Epithelial cell of proximal tubule (primary cell): Measurements from ENCODE around the gene ZDHHC8. TPM values are rescaled to one million over a fixed set of nuclear protein-coding genes. Genes with fewer than 3 reads are reported as not detected.

Experiments used
- DNase-seq: peaks from one replicate; pipeline ENCODE4 v3.0.0-alpha.2; 2011; ENCODE audit warnings: low read depth
- H3K4me3 ChIP-seq: 2 replicates; pipeline ENCODE4 v1.5.1; 2011; ENCODE audit warnings: low read depth, mild to moderate bottlenecking, low read length
- CTCF ChIP-seq: conservative IDR thresholded peaks from 2 replicates; pipeline ENCODE4 v1.5.1; 2012; ENCODE audit warnings: low read depth, mild to moderate bottlenecking, low read length
- total RNA-seq: library from RNA; depleted of rRNA; stranded (reverse); fragments of >200 nt; gene quantifications from 2 replicates; pipeline ENCODE4 v1.2.3, GENCODE V29; 2015

The ZDHHC8 gene
- total RNA-seq, 1 donor from 2014 or later: 37.8 TPM

GRCh38 chr22:20111689-20112622 lies 19.6 kb upstream of the ZDHHC8 start:
- no peak for TF ChIP-seq CTCF
- DNase-seq: no peak
- H3K4me3 ChIP-seq: no peak overlapping the region

- DNase-seq: no peak
- H3K4me3 ChIP-seq: no peak overlapping the region
- no peak for TF ChIP-seq CTCF
Measured at GRCh38 chr22:20112623-20113511, 18.7 kb upstream of the ZDHHC8 start.

GRCh38 chr22:20113551-20114310 lies 17.9 kb upstream of the ZDHHC8 start:
- no peak for DNase-seq

GRCh38 chr22:20114506-20115475 lies 16.8 kb upstream of the ZDHHC8 start:
- H3K4me3 ChIP-seq: no peak overlapping the region
- DNase-seq: no peak
- no peak for TF ChIP-seq CTCF

More at GRCh38 chr22:20113551-20114310, 17.9 kb upstream of the ZDHHC8 start:
- no peak for TF ChIP-seq CTCF
- H3K4me3 ChIP-seq: no peak overlapping the region

- TF ChIP-seq CTCF: no peak
- H3K4me3 ChIP-seq: peak within 1 kb of the TSS; percentile 95
- DNase-seq: no peak
Measured at GRCh38 chr22:20115691-20116375, 15.8 kb upstream of the ZDHHC8 start, which contains the start of gene RANBP1. Gene RANBP1, plus strand, starts transcription at chr22:20116104. Its CDS starts 81 bp downstream, at chr22:20116185.
